ENCODE data around the gene MED27.

DNA sequence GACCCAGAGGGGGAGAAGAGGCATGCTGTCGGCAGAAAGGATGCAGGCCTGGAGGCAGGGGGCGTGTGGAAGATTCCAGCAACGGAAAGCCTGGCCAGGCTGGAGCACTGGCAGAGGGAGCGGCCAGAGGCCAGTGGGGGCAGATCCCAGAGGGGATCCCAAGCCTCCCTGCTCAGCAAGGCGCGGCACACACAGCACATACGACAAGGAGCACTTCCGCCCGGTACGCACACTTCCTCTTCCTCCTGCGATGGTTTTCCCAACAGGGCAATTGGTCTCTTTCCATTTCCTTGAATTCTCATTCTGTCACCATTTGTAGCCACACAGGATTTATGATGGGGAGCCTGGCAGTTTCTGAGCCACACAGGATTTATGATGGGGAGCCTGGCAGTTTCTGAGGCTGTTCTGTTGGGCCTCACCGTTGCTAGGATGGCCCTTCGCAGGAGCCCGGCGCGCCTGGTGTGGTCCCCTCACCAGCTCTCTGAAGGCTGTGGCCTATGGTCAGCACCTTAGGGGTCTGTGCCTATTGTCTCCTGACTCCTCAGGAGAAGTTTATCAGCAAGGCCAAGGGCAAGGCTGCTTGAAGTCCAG, 216.3 kb downstream of the MED27 start:
- TF ChIP-seq, protein P1, sequence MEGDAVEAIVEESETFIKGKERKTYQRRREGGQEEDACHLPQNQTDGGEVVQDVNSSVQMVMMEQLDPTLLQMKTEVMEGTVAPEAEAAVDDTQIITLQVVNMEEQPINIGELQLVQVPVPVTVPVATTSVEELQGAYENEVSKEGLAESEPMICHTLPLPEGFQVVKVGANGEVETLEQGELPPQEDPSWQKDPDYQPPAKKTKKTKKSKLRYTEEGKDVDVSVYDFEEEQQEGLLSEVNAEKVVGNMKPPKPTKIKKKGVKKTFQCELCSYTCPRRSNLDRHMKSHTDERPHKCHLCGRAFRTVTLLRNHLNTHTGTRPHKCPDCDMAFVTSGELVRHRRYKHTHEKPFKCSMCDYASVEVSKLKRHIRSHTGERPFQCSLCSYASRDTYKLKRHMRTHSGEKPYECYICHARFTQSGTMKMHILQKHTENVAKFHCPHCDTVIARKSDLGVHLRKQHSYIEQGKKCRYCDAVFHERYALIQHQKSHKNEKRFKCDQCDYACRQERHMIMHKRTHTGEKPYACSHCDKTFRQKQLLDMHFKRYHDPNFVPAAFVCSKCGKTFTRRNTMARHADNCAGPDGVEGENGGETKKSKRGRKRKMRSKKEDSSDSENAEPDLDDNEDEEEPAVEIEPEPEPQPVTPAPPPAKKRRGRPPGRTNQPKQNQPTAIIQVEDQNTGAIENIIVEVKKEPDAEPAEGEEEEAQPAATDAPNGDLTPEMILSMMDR (IDR thresholded peaks at IDR 0.05), result no peak
- TF ChIP-seq POLR2A (IDR thresholded peaks at IDR 0.05), result no peak
